Measurements from ENCODE around the gene SEL1L2. TPM values are rescaled to one million over a fixed set of nuclear protein-coding genes. Genes with fewer than 3 reads are reported as not detected.

SEL1L2 gene
- total and polyA plus RNA-seq, 7 donors: 0.16 to 3.3 TPM; not detected in 5

DNA sequence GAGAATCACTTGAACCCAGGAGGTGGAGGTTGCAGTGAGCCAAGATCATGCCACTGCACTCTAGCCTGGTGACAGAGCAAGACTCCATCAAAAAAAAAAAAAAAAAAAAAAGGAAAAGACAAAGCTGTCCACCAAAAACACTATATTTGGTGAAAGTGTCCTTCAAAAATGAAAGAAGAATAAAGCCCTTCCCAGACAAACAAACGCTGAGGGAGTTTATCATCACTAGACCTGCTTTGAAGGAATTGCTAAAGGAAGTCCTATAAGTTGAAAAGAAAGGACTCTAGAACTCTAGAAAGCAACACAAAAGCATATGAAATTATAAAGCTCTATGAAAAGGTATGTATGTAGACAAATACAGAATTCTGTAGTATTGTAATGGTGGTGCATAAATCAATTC is 98.8 kb downstream of the SEL1L2 start:
- WGBS, 2 donors: 86 to 95% methylated on average over 1 of the region's 1 CpG
- no peak for TF ChIP-seq POLR2A (IDR thresholded peaks at IDR 0.05)
- no peaks in the 10 kb centered on the region for H3K36me3 ChIP-seq
- peaks cover 0 to 4% (median 3%) of the 10 kb centered on the region in 4 donors for H3K9me3 ChIP-seq
- H3K27me3 ChIP-seq: no peaks in the 10 kb centered on the region
- H3K4me1 ChIP-seq: no peaks in the 10 kb centered on the region
- H3K27ac ChIP-seq: no peak overlapping the region
- intact Hi-C loops (cut with DNase I): no loop called here
- H3K4me3 ChIP-seq: no peak overlapping the region
- no peak for DNase-seq

DNA sequence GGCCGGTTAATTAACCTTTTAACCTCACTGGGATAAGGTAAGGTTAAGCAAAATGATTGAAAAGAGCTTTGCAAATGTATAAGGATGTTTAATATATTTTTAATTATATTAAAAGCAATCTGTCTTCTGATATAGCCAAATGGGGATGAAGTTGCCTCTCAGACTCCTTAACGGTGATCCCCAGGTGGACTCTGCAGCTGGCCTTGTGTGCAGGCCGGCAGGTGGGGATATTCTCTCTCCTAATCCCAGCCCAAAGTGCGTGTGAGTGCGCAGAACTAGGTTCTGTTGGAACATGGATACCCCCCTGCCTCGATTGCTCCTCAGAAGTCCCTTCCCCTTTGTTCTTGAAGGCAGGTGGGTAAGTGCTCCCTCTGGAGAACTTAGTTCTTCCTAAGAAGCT is 105.6 kb downstream of the SEL1L2 start:
- DNase-seq: no peak
- Histone ChIP-seq H3K4me1 (peaks cover 0 to 16% (median 10%) of the 10 kb centered on the region in 4 donors), H3K9me3 (no peaks in the 10 kb centered on the region), H3K27me3 (no peaks in the 10 kb centered on the region), H3K36me3 (no peaks in the 10 kb centered on the region), H3K27ac (no peak overlapping the region), H3K4me3 (no peak overlapping the region)
- WGBS, 2 donors: 87 to 92% methylated on average over 6 of the region's 6 CpGs
- intact Hi-C loops (cut with DNase I): loop anchor here (5.0 kb wide), 1 partner anchor 63 kb away; no protein-coding TSS in a partner anchor
- TF ChIP-seq, protein P1, sequence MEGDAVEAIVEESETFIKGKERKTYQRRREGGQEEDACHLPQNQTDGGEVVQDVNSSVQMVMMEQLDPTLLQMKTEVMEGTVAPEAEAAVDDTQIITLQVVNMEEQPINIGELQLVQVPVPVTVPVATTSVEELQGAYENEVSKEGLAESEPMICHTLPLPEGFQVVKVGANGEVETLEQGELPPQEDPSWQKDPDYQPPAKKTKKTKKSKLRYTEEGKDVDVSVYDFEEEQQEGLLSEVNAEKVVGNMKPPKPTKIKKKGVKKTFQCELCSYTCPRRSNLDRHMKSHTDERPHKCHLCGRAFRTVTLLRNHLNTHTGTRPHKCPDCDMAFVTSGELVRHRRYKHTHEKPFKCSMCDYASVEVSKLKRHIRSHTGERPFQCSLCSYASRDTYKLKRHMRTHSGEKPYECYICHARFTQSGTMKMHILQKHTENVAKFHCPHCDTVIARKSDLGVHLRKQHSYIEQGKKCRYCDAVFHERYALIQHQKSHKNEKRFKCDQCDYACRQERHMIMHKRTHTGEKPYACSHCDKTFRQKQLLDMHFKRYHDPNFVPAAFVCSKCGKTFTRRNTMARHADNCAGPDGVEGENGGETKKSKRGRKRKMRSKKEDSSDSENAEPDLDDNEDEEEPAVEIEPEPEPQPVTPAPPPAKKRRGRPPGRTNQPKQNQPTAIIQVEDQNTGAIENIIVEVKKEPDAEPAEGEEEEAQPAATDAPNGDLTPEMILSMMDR (IDR thresholded peaks at IDR 0.05): no peak
- no peak for TF ChIP-seq POLR2A (IDR thresholded peaks at IDR 0.05)
- TF ChIP-seq EP300 (IDR thresholded peaks at IDR 0.05): no peak
- TF ChIP-seq POLR2AphosphoS5 (IDR thresholded peaks at IDR 0.05): no peak

DNA sequence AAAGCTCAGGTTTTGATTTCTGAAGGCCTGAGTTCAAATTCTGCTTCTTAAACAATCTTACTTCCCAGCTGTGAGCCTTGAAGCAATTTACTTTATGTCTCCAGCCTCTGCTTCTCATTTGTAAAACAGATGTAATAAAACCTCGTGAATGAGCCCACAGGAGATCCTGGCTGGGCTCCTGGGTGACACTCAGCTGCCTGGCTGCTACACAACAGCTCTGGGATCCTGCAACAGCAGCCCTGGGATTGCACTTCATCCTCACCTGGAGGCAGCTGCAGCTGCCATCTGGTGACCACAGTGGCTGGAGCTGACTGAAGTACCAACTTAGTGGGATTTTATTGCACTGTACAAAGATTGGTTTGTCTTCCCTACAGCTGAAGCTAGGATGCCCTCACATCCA is 107.0 kb downstream of the SEL1L2 start:
- peak; percentile 84 for DNase-seq
- H3K27me3 ChIP-seq: no peaks in the 10 kb centered on the region
- H3K36me3 ChIP-seq: no peaks in the 10 kb centered on the region
- peaks cover 0 to 25% (median 21%) of the 10 kb centered on the region in 4 donors for H3K4me1 ChIP-seq
- intact Hi-C loops (cut with DNase I): loop anchor here (5.0 kb wide), 1 partner anchor 61 kb away; no protein-coding TSS in a partner anchor
- H3K27ac ChIP-seq: peak overlapping the region in 3 of 4 donors; percentile 1 to 50 (median 17)
- WGBS, 2 donors: 3 to 20% methylated on average over 1 of the region's 1 CpG
- H3K4me3 ChIP-seq: no peak overlapping the region
- TF ChIP-seq, protein P1 (IDR thresholded peaks at IDR 0.05): peak in 1 of 4 experiments; percentile 30
- TF ChIP-seq POLR2AphosphoS5 (IDR thresholded peaks at IDR 0.05) (peak in 2 of 4 donors; percentile 55 to 58), EP300 (IDR thresholded peaks at IDR 0.05) (no peak)
- no peaks in the 10 kb centered on the region for H3K9me3 ChIP-seq

DNA sequence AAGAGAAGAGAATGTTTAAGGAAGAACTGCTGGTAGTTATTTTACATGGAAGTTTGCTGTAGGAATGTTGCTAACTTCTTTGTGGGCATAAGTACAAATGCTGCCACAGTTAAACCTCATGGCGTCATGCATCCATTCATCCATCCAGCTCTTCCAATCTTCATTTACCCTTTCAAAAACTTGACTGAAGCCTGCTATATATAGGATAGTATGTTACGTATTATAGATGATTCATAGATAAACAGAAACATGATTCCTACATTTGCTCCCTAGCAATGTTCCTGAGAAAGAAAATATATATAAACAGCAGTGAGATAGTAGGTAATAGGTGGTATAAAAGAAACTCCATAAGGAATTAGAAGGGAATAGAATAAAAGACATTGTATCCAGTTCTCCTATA is 111.8 kb downstream of the SEL1L2 start:
- intact Hi-C loops (cut with DNase I): no loop called here
- no peaks in the 10 kb centered on the region for H3K9me3 ChIP-seq
- no peaks in the 10 kb centered on the region for H3K27me3 ChIP-seq
- H3K36me3 ChIP-seq: no peaks in the 10 kb centered on the region
- 78 to 93% methylated on average over 2 of the region's 2 CpGs for WGBS, 2 donors
- no peak for TF ChIP-seq POLR2AphosphoS5 (IDR thresholded peaks at IDR 0.05)
- TF ChIP-seq, protein P1 (IDR thresholded peaks at IDR 0.05): no peak
- no peak for TF ChIP-seq EP300 (IDR thresholded peaks at IDR 0.05)
- TF ChIP-seq POLR2A (IDR thresholded peaks at IDR 0.05): no peak
- H3K27ac ChIP-seq: peak overlapping the region in 3 of 4 donors; percentile 57 to 81 (median 80)
- no peak for DNase-seq
- H3K4me1 ChIP-seq: peaks cover 0 to 66% (median 64%) of the 10 kb centered on the region in 4 donors
- H3K4me3 ChIP-seq: no peak overlapping the region

DNA sequence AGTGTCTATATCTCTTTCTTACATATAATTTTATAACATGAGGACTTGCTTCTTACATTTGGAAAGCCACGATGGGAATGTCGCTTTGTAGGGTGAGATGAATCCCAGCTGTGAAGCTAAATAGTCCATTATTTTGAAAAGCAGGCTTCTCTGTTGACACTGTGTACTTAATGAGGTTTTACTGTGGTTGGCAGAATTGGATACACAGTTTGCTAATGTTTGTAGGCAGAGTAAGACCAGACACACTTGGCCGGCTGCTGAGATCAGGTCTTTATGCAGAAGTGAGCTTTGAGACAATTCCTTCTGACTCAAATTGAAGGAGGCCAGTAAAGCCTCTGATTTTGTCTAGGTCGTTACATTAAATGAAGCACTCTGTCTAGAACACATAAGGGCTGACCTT is 112.6 kb downstream of the SEL1L2 start:
- Histone ChIP-seq H3K4me3 (no peak overlapping the region), H3K27me3 (no peaks in the 10 kb centered on the region), H3K27ac (peak overlapping the region; percentile 8 to 81 (median 68)), H3K4me1 (peaks cover 0 to 61% (median 59%) of the 10 kb centered on the region in 4 donors), H3K36me3 (no peaks in the 10 kb centered on the region), H3K9me3 (no peaks in the 10 kb centered on the region)
- WGBS, 2 donors: 17 to 34% methylated on average over 4 of the region's 4 CpGs
- TF ChIP-seq POLR2A (IDR thresholded peaks at IDR 0.05) (no peak), EP300 (IDR thresholded peaks at IDR 0.05) (peak in 3 of 4 donors; percentile 39 to 77 (median 60)), POLR2AphosphoS5 (IDR thresholded peaks at IDR 0.05) (peak; percentile 52 to 89 (median 74))
- TF ChIP-seq, protein P1 (IDR thresholded peaks at IDR 0.05): no peak
- intact Hi-C loops (cut with DNase I): no loop called here
- peak; percentile 74 for DNase-seq

Data from sigmoid colon (tissue), 7 donors.